HG03439 (cell line): Measurements from ENCODE around the gene TMEM43.
"Not testable (repeated sequence)": the region's sequence is repeated elsewhere in the genome, so short reads cannot be mapped to it uniquely, and the experiment has no call there.

Source experiments
- ATAC-seq: cut with Tn5 transposase; IDR thresholded peaks from one replicate; pipeline ENCODE4 v1.9.1; 2021; ENCODE audit warnings: mild to moderate bottlenecking, moderate library complexity; ENCODE audit not compliant: unreplicated experiment

Gene TMEM43

DNA sequence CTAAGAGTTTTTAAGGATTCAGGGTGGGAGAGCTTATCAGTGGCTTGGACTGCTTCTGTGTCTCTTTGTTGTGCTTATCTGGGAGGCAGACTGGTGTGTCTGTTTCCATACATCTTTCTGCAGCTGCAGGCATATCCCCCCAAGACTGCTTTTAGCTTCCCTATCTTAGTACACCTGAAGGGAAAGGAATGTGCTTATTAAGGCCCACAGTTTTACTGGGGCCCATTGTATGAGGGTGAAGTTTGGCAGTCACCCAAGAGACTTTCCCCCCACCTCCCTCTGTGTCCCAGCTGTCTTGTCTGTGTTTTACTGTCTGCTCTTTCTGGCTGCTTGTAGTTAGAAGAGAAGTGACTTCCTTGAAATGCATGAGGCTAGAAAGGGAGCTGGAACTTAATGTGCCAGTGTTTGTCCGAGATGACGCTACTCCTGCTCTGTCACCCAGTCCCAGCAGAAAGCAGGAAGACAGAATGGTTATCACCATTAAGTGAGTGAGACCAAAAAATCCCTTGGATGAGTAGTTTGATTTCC lies 3.9 kb upstream of the TMEM43 start:
- not testable (repeated sequence) for ATAC-seq

DNA sequence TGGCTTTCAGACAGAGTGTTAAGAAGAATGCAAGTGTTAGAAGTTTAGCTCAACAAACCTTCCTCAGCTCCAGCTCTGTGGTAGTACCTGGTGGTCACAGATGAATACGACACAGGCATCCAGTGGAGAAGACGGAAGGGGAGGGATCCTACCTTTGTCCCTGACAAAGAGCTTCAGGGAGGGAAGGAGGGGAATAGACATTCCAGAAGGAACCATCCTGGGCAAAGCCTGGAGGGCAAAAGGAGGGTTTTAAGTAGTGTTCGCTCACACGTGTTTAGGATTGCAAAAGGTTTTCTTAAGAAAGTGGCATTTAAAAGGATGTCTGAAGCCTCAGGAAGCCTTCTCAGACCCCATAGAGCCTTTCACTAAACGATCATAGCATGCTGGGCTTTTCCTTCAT lies 3.0 kb upstream of the TMEM43 start:
- ATAC-seq: no peak

DNA sequence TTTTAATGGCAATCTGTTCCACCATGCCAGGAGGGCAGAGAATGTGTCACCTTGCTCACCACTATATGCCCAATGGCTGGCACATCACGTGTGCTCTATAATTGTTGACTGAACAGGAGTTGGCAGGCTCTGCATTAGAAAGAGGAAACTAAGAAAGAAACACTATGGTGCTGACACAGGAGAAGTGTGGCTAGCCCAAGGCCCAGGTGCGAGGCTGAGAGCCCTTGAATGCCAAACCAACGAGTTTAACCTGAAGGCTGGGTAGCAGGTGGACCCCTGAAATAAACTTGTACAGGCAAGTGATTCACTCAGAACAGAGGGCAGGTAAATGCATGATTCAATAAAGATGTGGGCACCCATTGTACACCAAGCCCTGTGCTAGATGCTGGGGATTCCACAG lies 2.6 kb upstream of the TMEM43 start:
- ATAC-seq: no peak

DNA sequence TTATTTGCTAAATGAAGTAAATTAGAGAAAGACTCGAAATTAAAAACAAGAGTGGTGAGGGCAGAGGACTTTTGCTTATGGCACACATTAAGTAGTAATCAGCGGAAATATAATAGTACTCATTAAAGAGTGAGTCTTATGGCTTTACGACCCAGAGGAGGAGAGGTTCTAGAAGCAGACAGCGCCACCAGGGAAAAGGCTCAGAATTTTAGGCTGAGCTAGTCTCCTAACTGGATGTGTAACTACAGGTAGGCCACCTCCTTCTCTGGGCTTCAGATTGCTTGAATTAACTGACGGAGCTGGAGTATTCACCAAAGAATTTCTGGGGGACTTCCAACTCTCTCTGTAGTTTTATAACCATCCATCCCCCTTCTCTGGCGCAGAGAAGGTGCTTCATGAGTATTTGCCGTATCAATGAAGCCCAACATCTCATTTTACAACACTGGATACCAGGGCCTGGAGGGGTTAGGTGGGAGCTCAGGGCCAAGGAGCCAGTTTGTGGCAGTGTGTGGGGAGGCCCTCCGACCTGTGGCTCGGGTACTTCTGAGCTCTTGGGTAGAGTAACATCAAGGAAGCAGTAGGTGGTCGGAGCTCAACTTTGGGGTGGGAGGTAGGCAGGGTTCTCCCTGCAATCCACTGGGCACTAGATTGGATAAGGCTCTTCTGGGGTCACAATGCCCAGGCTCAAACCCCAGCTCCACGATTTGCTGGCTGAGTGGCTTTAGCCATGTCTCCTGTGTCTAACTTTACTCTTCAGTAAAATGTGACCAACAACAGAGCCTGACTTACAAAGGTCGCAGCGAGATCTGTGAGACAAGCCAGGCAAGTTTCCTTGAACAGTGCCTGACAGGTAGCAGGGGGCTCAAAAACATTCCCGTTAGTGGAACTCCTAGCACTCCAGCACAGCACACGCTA lies 1.3 kb upstream of the TMEM43 start:
- ATAC-seq: no peak

- ATAC-seq: peak; percentile 33
Measured at GRCh38 chr3:14124223-14124614, 633 bp upstream of the TMEM43 start.

GRCh38 chr3:14125193-14126016 lies 553 bp downstream of the TMEM43 start:
- peak; percentile 32 for ATAC-seq

- ATAC-seq: no peak
Measured at GRCh38 chr3:14126017-14126886, 1.4 kb downstream of the TMEM43 start.

- ATAC-seq: no peak
Measured at GRCh38 chr3:14126887-14127505, 2.1 kb downstream of the TMEM43 start.

- no peak for ATAC-seq
Measured at GRCh38 chr3:14127516-14128161, 2.8 kb downstream of the TMEM43 start.

GRCh38 chr3:14128724-14129123 lies 3.9 kb downstream of the TMEM43 start:
- no peak for ATAC-seq

- no peak for ATAC-seq
Measured at GRCh38 chr3:14129296-14129695, 4.4 kb downstream of the TMEM43 start.

- ATAC-seq: no peak
Measured at GRCh38 chr3:14130230-14130629, 5.4 kb downstream of the TMEM43 start.

DNA sequence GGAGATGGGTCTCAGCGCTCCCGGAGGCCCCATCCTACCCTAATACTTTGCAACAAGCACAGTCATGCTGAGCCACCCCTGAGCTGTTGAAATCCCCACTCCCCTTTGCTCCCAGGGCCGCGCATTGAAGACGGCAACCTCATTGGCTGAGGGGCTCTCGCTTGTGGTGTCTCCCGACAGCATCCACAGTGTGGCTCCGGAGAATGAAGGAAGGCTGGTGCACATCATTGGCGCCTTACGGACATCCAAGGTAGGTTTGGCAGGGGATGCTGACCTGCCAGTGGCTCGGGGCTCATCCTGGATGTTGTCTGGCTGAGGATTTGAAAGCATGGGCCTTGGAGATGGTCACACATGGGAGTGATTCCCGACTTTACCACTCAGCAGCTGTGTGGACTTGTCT lies 5.9 kb downstream of the TMEM43 start:
- ATAC-seq: no peak

- no peak for ATAC-seq
Measured at GRCh38 chr3:14131134-14131533, 6.3 kb downstream of the TMEM43 start.

DNA sequence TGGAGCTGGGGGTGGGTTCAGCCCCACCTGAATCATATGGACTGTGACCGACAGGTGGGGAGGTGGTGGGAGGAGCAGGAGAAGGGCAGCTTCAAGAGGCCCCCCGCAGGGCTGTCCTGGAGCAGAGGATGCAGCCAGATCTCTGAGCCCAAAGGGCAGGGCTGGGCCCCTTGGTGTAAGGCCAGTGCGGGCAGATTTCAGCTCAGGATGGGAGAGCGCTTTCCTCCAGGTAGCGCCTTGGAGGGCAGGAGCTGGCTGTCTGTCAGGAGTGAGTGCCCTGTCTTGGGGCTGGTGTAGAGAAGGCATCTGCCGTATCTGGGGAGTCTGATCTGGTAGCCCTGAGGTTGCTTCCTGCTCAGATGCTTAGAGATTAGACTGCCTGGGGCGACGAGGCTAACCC lies 7.3 kb downstream of the TMEM43 start:
- no peak for ATAC-seq

DNA sequence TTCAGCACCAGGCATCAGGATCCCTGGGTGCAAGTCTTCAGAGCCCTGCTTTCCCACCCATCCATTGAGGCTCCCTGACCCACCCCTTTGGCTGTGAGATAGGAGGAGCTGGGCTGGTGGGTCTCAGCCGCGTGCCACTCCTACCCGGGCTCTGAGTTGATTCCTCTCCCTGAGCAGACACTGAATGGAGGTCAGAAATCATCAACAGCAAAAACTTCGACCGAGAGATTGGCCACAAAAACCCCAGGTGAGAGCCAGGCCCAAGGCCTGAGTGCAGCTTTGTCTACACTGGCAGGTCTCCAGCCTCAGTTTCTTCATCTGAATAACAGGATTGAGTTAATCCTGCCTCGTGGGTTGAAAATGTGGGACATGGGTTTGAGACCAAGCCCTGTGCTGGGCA lies 7.8 kb downstream of the TMEM43 start:
- ATAC-seq: no peak

DNA sequence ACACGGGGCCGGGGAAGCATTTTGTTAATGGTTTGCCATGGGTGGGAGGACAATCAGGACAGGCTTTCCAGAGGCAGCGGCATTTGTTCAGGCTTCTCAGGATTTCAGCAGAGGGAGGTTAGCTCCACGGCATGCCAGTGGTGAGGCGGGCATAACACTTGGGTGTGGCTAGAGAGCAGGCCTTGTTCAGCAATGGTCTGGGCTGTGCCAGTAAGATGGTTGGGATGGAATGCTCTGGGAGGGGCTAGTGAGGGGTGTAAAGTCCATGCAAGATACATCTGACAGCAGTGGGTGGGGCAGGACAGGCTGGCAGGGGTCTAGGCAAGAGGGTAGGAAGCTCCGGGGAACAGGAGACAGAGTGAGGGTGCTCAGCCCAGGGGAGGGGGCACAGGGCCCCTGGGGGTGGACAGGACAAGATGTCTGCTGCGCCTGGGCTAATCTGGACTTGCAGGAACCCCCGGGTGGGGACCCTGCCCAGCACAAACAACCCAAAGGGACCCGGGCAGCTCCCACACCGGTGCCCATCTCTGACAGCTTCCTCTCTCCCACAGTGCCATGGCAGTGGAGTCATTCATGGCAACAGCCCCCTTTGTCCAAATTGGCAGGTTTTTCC lies 8.4 kb downstream of the TMEM43 start:
- no peak for ATAC-seq

DNA sequence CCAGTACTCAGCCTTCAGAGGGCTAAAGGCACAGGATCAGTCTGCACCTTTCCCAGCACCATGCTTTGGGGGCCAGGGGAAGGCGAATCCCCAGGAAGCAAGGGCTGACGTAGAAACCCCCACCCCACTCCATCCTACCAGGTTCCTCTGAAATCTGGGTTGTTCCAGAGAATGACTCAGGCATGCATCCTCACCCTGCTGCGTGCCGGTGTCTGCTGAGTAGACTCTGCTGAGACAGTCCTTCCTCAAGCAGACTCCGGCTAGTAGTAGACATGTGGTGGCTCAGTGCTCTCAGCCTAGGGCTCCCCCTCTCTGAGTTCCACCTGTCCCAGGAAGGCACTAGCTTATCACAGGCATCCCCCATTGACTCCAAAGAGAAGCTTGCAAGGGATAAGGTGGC lies 9.0 kb downstream of the TMEM43 start:
- no peak for ATAC-seq

GRCh38 chr3:14134291-14134690 lies 9.4 kb downstream of the TMEM43 start:
- ATAC-seq: no peak
